Activated CD8-positive, alpha-beta memory T cell treated with anti-CD3 and anti-CD28 coated beads for 4 hours (primary cell): ENCODE measurements around the gene NTSR1.

Source experiments
- DNase-seq, 2 donors: peaks; one replicate each; pipeline ENCODE4 v3.0.0-alpha.2; 2020; ENCODE audit warnings: low read depth in 2 of 2

The NTSR1 gene

GRCh38 chr20:62708591-62709536 is at the start of gene NTSR1:
Gene NTSR1 (plus strand): TSS chr20:62708836. CDS start chr20:62709208, 372 bp downstream.
- DNase-seq, result no peak

DNA sequence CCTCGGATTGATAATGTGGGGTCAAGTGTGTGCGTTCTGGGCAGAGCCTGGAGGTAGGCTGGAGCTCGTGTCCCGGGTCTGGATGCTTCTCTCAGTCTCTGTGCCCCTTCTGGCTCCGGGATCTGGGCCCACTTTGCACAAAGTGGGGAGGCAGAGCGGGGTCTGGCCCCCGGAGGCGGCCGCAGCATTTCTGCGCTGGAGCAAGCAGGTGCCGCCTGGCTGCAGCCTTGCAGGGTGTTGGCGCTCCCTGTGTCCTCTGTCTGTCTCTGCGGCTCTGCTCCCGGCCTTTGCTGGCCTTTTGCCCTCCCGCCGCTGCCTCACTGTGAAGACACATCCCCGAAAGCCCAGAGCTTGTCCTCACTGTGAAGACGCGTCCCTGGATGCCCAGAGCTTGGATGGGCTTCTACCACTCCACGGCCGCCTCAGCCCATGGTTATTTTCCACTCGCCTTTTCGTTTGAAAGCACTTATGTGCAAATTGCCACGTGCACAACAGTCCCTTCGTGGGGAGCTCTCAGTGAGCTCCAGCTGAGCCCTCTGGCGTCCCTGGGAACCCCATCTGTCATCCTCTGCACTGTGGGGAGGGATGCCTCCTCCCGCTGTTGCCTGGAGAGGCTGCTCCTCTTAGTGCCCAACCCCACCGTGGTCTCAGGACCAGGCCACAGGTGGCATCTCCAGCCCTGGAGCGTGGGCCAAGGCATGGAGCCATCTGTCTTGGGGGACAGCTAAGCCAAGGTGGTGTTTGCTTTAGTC is 49.0 kb upstream of the NTSR1 start:
- DNase-seq, result no peak

GRCh38 chr20:62660240-62660615 is 48.4 kb upstream of the NTSR1 start:
- no peak for DNase-seq

GRCh38 chr20:62660768-62661167 is 47.9 kb upstream of the NTSR1 start:
- DNase-seq, result no peak

- DNase-seq, result no peak
Observed at GRCh38 chr20:62661647-62662046, 47.0 kb upstream of the NTSR1 start.

DNA sequence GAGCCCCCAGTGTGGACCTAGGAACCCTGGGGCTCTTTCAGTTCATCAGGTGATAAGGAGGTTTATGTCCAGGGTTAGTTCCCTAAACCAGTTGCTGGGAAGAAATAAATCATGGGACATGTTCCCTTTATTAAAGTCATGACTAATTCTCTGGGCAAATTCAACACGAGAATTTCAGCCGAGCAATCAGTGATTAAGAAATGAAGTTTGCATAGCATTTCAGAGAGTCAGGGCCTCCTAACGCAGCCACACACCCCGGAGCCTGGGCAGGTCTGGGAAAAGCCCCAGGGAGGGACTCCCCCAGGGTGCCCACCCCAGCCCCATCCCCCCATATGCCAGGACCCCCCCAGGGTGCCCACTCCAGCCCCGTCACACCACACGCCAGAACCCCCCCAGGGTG is 46.2 kb upstream of the NTSR1 start:
- no peak for DNase-seq

GRCh38 chr20:62663145-62664018 is 45.3 kb upstream of the NTSR1 start:
- no peak for DNase-seq

- no peak for DNase-seq
Observed at GRCh38 chr20:62664019-62664971, 44.3 kb upstream of the NTSR1 start.

- no peak for DNase-seq
Observed at GRCh38 chr20:62665153-62665754, 43.4 kb upstream of the NTSR1 start.

DNA sequence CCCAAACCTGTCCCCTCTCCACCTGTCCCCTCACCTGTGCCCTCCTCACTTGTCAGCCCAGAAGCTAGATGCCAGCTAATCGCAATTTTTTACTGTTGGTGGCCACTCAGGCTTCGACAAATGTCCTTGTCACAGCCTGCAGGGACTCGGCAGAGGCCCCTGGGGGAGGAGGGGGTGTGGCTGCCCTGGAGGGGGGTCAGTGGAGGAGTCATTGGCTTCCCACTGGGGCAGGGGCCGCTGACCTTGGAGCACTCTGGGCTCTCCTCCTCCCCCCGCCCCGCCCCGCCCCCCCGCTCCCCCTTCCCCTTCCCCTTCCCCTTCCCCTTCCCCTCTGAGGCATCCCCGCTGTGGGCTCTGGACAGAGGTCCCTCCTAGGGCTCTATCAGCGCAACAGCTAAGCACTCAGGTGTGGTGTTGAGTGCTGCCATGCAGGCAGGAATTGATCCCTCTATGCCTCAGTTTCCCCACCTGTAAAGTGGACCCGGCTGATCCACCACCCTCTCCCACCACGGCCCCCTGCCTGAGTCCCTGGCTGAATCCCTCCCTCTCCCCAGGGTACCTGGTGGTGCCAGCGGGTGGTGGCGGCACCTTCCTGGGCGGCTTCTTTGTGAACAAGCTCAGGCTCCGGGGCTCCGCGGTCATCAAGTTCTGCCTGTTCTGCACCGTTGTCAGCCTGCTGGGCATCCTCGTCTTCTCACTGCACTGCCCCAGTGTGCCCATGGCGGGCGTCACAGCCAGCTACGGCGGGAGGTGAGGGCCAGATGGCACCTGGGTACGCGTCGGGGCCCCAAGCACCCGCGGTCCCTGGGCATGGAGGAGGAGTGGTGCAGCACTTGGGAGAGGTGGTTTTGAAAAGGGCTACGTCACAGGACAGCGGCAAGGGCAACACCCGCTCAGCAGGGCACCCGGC is 42.6 kb upstream of the NTSR1 start:
- no peak for DNase-seq

DNA sequence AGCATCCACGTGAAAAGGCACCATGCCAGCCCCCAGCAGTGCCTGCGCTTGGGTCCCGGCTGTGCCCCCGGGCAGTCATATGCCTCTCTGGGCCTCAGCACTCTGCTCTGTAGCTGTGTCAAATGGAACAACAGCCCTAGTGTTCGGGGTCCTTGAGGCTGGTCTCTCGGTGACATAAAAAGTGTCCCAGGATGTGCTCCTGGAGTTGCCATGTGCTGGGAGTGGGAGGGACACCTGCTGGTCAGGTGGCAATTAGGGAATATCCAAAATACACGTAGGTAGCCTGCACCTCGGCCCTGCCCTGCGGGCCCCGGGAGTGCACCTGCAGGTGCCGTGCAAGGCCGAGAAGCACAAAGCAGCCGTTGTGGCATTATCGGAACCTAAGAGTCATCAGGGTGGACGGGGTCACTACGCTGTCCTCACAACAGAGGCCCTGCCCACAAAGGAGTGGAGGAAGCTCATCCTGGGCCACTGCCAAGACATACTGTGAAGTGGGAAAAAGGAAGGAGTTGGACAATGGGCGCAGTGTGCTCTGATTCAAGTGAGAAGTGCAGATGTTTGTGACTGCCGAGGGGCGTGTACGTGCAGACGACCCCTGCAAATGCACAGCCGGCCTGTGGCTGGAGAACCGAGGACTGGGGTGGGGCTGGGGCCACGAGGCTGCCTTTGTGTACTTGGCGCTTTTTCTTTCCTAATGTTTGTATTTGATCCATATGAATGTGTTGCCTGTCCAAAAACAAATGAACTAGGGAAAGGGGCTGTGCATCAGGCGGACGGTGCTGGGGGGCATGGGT is 41.7 kb upstream of the NTSR1 start:
- no peak for DNase-seq

DNA sequence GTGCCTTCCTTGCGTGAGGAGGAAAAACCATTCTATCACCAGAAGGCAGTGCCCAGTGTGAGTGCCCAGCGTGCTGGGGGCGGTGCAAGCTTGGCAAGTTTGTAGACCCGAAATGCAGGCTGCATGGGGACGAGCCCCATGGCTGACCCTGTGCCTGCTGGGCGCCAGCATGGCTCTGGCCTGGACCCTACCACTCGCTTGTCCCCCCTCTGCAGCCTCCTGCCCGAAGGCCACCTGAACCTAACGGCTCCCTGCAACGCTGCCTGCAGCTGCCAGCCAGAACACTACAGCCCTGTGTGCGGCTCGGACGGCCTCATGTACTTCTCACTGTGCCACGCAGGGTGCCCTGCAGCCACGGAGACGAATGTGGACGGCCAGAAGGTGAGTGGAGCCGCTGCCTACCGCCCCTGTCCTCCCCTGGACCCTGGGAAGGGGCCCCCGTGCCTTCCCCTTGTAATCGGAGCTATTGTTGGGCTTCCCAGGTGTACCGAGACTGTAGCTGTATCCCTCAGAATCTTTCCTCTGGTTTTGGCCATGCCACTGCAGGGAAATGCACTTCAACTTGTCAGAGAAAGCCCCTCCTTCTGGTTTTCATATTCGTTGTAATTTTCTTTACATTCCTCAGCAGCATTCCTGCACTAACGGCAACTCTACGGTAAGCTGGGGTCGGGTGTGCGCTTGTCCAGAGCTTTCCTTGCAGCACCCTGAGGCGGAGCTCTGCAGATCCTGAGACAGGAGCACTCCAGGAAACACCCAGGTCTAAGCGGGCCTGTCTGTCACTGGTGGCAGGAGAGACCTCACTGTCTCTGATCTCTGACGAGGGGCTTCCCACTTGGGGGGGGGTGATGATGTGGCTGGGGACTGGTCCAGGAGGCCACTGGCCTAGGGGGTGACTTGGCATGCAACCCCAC is 40.9 kb upstream of the NTSR1 start:
- no peak for DNase-seq

DNA sequence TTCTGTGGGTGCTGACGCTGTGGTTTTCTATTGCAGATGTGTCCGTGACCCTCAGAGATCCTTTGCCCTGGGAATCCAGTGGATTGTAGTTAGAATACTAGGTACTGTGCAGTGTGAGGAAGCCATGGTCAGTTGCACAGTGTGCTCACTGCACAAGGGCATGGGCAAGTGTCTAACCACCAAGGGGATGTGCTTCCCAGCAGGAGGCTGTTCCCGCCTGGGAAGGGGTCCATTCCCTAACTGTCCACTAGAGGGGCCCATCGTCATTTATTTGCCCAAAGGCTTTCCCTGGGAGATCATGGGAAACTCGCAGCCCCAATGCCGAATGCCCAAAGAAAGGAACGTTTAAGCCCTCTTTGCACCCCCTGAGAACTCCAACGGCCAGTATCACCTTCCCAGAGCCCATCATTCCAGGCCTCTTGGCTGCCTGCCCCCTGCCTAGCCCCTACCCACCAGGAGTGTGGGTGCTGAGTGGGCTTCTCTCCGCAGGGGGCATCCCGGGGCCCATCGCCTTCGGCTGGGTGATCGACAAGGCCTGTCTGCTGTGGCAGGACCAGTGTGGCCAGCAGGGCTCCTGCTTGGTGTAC is 40.1 kb upstream of the NTSR1 start:
- peak in 1 of 2 donors; percentile 10 for DNase-seq

- no peak for DNase-seq
Observed at GRCh38 chr20:62669249-62669648, 39.4 kb upstream of the NTSR1 start.

DNA sequence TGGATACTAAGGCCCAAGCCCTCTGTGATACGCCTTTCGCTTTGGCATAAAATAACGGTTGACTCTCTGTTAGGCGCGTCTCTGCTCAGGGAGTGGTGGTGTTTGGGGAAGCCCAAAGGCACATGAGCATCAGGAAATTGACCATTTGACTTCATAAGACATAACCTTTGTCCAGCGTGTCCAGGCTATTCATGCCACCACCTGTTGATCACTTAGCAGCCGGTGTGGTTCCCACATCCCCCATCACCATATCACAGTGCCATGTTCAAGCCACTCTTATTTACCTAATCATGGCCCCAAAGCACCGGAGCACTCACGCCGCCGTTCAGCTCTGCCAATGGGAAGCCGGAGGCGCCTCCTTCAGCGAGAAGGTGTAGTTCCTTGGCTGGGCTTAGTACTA is 38.5 kb upstream of the NTSR1 start:
- DNase-seq, result no peak

- DNase-seq, result no peak
Observed at GRCh38 chr20:62670998-62671397, 37.6 kb upstream of the NTSR1 start.

DNA sequence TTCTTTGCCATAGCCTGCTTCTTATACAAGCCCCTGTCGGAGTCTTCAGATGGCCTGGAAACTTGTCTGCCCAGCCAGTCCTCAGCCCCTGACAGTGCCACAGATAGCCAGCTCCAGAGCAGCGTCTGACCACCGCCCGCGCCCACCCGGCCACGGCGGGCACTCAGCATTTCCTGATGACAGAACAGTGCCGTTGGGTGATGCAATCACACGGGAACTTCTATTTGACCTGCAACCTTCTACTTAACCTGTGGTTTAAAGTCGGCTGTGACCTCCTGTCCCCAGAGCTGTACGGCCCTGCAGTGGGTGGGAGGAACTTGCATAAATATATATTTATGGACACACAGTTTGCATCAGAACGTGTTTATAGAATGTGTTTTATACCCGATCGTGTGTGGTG is 36.9 kb upstream of the NTSR1 start:
- no peak for DNase-seq
